Heart left ventricle (tissue), 13 donors: ENCODE measurements around the gene DDX6.

Experiments used
- POLR2A ChIP-seq, 2 donors: fragments of 450-650 bp; IDR thresholded peaks; one replicate each; pipeline ENCODE4 v1.6.1; 2017; ENCODE audit warnings: antibody characterized with exemption in 2 of 2, mild to moderate bottlenecking in 2 of 2, moderate library complexity in 2 of 2
- TF ChIP-seq, protein P1 (sequence below), 12 donors: fragments of 200-600 bp; sonication (generic) in 4 of 12; IDR thresholded peaks; one replicate each; pipeline versions ENCODE4 v1.5.0 to v1.8.0; 2018 to 2022; ENCODE audit warnings: antibody characterized with exemption in 12 of 12, mild to moderate bottlenecking in 5 of 12
- donor health status: ischemic (EF 13 %, LVEDD 7.1; RV severe dilation, severe dysfunction).
- donor health status: DM: no; HTN: yes; CAD: no.
- donor health status: DM: no; HTN: no; CAD: no.
- donor health status: ischemic (EF 25% LVEDD 6.9; RV normal size, moderate dysfunction).
- donor health status: ischemic (EF 25% LVEDD 5.7; RV mildly dilated, moderate dysfunction).
- donor health status: ischemic (EF 35%, LVEDD 5.7; RV mildly dilated, moderate dysfunction).
- donor health status: nonischemic (EF 11% LVEDD 7.7; RV severe dilation, severe dysfunction).
- donor health status: DM: yes; HTN: yes; CAD: no.
- donor health status: PGD.
- donor health status: ischemic (EF 29% LVEDD 5.4; RV normal size, mild dysfunction).
- donor health status: nonischemic (EF 23%, LVEDD 6.1; RV moderate dilation, normal function).

DNA sequence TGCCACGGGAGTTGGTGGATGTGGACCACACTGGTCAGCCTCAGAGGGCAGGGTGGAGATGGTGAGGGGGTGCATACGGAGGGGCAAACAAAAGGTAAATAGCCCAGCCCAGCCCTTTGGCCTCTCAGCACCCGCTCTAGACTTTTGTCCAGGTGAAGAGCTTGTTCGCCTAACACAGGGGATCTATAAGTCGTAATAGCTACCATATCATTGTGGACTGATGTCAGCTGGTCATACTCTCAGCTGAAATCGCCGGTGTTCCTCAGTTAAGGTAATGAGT lies 84.5 kb downstream of the DDX6 start:
- TF ChIP-seq, protein P1, sequence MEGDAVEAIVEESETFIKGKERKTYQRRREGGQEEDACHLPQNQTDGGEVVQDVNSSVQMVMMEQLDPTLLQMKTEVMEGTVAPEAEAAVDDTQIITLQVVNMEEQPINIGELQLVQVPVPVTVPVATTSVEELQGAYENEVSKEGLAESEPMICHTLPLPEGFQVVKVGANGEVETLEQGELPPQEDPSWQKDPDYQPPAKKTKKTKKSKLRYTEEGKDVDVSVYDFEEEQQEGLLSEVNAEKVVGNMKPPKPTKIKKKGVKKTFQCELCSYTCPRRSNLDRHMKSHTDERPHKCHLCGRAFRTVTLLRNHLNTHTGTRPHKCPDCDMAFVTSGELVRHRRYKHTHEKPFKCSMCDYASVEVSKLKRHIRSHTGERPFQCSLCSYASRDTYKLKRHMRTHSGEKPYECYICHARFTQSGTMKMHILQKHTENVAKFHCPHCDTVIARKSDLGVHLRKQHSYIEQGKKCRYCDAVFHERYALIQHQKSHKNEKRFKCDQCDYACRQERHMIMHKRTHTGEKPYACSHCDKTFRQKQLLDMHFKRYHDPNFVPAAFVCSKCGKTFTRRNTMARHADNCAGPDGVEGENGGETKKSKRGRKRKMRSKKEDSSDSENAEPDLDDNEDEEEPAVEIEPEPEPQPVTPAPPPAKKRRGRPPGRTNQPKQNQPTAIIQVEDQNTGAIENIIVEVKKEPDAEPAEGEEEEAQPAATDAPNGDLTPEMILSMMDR (IDR thresholded peaks at IDR 0.05), result no peak
- TF ChIP-seq POLR2A (IDR thresholded peaks at IDR 0.05), result no peak
